CD4-positive, alpha-beta T cell treated with Interleukin-10 for 1 hour (primary cell): ENCODE results near the gene SRSF1.
A peak's percentile ranks its signal among the peaks of the same experiment; 100 is the strongest.
"Not testable (repeated sequence)": the region's sequence is repeated elsewhere in the genome, so short reads cannot be mapped to it uniquely, and the experiment has no call there.

Experiments
- DNase-seq: peaks from one replicate; pipeline ENCODE4 v3.0.0-alpha.2; 2020

Gene SRSF1

GRCh38 chr17:57988301-57989250, 18.5 kb downstream of the SRSF1 start:
- DNase-seq = no peak

- DNase-seq = peak; percentile 83
These were observed 19.3 kb downstream of the SRSF1 start, which contains the start of gene VEZF1 for GRCh38 chr17:57987581-57988300. VEZF1 (minus strand) TSS chr17:57988254; CDS start chr17:57988111, 143 bp downstream.

- peak; percentile 53 for DNase-seq
These were observed 20.0 kb downstream of the SRSF1 start for GRCh38 chr17:57986841-57987580.

- no peak for DNase-seq
These were observed 21.4 kb downstream of the SRSF1 start for GRCh38 chr17:57985675-57985974.

- no peak for DNase-seq
These were observed 21.9 kb downstream of the SRSF1 start for GRCh38 chr17:57984936-57985674.

GRCh38 chr17:57984261-57984890, 22.7 kb downstream of the SRSF1 start:
- DNase-seq = no peak

- DNase-seq = no peak
These were observed 23.6 kb downstream of the SRSF1 start for GRCh38 chr17:57983446-57983845.

GRCh38 chr17:57982452-57983170, 24.4 kb downstream of the SRSF1 start:
- DNase-seq = peak; percentile 34

GRCh38 chr17:57980522-57980921, 26.5 kb downstream of the SRSF1 start:
- no peak for DNase-seq

GRCh38 chr17:57979076-57979475, 28.0 kb downstream of the SRSF1 start:
- no peak for DNase-seq

GRCh38 chr17:57976594-57976993, 30.5 kb downstream of the SRSF1 start:
- DNase-seq = no peak

- DNase-seq = no peak
These were observed 32.0 kb downstream of the SRSF1 start for GRCh38 chr17:57975044-57975443.

GRCh38 chr17:57974053-57974824, 32.8 kb downstream of the SRSF1 start:
- not testable (repeated sequence) for DNase-seq

- no peak for DNase-seq
These were observed 34.9 kb downstream of the SRSF1 start for GRCh38 chr17:57972151-57972550.

- no peak for DNase-seq
These were observed 35.5 kb downstream of the SRSF1 start for GRCh38 chr17:57971572-57971971.

GRCh38 chr17:57970710-57971109, 36.3 kb downstream of the SRSF1 start:
- DNase-seq = no peak

- DNase-seq = no peak
These were observed 38.6 kb downstream of the SRSF1 start for GRCh38 chr17:57968456-57968855.

GRCh38 chr17:57966875-57967274, 40.2 kb downstream of the SRSF1 start:
- no peak for DNase-seq

GRCh38 chr17:57966246-57966645, 40.8 kb downstream of the SRSF1 start:
- no peak for DNase-seq

- no peak for DNase-seq
These were observed 41.4 kb downstream of the SRSF1 start for GRCh38 chr17:57965521-57966160.
